ENCODE results near the gene IQCH. TPM values are rescaled to one million over a fixed set of nuclear protein-coding genes. Genes with fewer than 3 reads are reported as not detected.

IQCH gene
- total and polyA plus RNA-seq, 2 of the 4 experiments (the other 2 are of a cell fraction), result 0.60 to 2.5 TPM

DNA sequence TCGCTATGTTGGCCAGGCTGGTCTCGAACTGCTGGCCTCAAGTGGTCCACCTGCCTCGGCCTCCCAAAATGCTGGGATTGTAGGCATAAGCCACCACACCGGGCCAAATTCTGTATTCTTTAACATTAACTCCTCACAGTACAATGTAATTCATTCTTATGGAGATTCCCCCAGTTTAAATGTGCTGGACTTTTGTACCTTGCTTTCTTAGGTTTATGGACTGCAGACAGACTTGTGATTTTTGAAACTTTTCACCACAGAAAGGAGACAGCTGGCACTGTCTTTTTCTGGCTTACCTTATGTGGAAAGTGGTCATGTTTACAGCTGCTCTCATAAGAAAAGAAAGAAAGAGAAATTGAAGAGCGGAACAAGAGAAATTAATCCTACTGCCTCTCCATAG, 103.8 kb downstream of the IQCH start:
- TF ChIP-seq MAZ (IDR thresholded peaks at IDR 0.05; ENCODE audit: borderline replicate concordance, low read depth, low read length) (no peak), USF2 (IDR thresholded peaks at IDR 0.05; ENCODE audit: low read depth, low read length) (no peak), RFX5 (IDR thresholded peaks at IDR 0.05; ENCODE audit: low read depth, low read length) (no peak)
- in situ Hi-C loops (cut with MboI; ENCODE audit: low sequenced_read_pairs) (no loop called here), dilution Hi-C loops (cut with HindIII; ENCODE audit: low sequenced_read_pairs, unreplicated experiment) (no loop called here), intact Hi-C loops (cut with micrococcal nuclease) (no loop called here)
- ChIA-PET CTCF (no interaction called here), POLR2A (ENCODE audit: unreplicated experiment) (no interaction called here)
- DNase-seq, result no peak
- Histone ChIP-seq H3K4me3 (ENCODE audit: insufficient read depth, low read depth, low read length) (no peak overlapping the region), H3K27me3 (ENCODE audit: control insufficient read depth, insufficient read depth, low read length) (peaks cover 2% of the 10 kb centered on the region), H4K91ac (ENCODE audit: insufficient read depth, low read depth, low read length) (no peak overlapping the region), H3K23ac (ENCODE audit: low read depth, low read length) (no peak overlapping the region), H2AK5ac (ENCODE audit: low read depth, low read length) (no peak overlapping the region), H3K4me1 (ENCODE audit: control insufficient read depth, insufficient read depth, low read length) (no peaks in the 10 kb centered on the region), H3K79me1 (ENCODE audit: low read depth in 1 of 2, low read length in 2 of 2) (no peaks in the 10 kb centered on the region), H3K36me3 (ENCODE audit: control insufficient read depth, insufficient read depth, low read length) (no peaks in the 10 kb centered on the region), H2AK9ac (replicated peaks; ENCODE audit: low read depth, low read length, poor library complexity) (no peak overlapping the region), H3K9me3 (ENCODE audit: control insufficient read depth, insufficient read depth, low read length) (no peaks in the 10 kb centered on the region), H2BK5ac (ENCODE audit: low read depth, low read length, poor library complexity, severe bottlenecking) (no peak overlapping the region), H4K8ac (ENCODE audit: low read depth in 2 of 2, low read length in 2 of 2) (no peak overlapping the region), H2AFZ (replicated peaks; ENCODE audit: low read length, poor library complexity) (no peak overlapping the region), H3K9me1 (ENCODE audit: insufficient read depth, low read length) (no peaks in the 10 kb centered on the region; the same call in 1 of the 2 replicates), H2BK20ac (ENCODE audit: low read depth, low read length) (no peak overlapping the region), H3K14ac (replicated peaks; ENCODE audit: low read depth, low read length) (no peak overlapping the region), H3K4me2 (ENCODE audit: low read depth, low read length) (no peak overlapping the region), H3K56ac (ENCODE audit: extremely low read depth, insufficient read depth, low read length) (no peak overlapping the region), H2BK15ac (ENCODE audit: low read depth, low read length) (no peak overlapping the region), H4K20me1 (ENCODE audit: insufficient read depth, low read length) (no peaks in the 10 kb centered on the region), H3K4ac (ENCODE audit: low read depth, low read length) (no peak overlapping the region), H2BK120ac (ENCODE audit: low read depth, low read length) (no peak overlapping the region), H3K9ac (ENCODE audit: low read depth, low read length) (no peak overlapping the region), H3K18ac (ENCODE audit: low read depth, low read length) (no peak overlapping the region), H4K5ac (ENCODE audit: low read depth, low read length) (no peak overlapping the region), H3K27ac (ENCODE audit: insufficient read depth, low read length) (no peak overlapping the region)
- no TSS peak for BruUV-seq (replicated peaks)
- ATAC-seq (ENCODE audit: low read depth), result no peak
- 90% methylated on average over 2 of the region's 5 CpGs; no CpG with 5 or more reads in 1 of the 2 experiments for WGBS, 2 experiments (ENCODE audit: extremely low coverage in 2 of 2, insufficient read length in 1 of 2)
